HG03135 (cell line): ENCODE measurements around the gene CLN6.

Source experiments
- ATAC-seq: cut with Tn5 transposase; IDR thresholded peaks from one replicate; pipeline ENCODE4 v1.9.1; 2021; ENCODE audit warnings: mild to moderate bottlenecking, moderate library complexity; ENCODE audit not compliant: unreplicated experiment

The CLN6 gene

DNA sequence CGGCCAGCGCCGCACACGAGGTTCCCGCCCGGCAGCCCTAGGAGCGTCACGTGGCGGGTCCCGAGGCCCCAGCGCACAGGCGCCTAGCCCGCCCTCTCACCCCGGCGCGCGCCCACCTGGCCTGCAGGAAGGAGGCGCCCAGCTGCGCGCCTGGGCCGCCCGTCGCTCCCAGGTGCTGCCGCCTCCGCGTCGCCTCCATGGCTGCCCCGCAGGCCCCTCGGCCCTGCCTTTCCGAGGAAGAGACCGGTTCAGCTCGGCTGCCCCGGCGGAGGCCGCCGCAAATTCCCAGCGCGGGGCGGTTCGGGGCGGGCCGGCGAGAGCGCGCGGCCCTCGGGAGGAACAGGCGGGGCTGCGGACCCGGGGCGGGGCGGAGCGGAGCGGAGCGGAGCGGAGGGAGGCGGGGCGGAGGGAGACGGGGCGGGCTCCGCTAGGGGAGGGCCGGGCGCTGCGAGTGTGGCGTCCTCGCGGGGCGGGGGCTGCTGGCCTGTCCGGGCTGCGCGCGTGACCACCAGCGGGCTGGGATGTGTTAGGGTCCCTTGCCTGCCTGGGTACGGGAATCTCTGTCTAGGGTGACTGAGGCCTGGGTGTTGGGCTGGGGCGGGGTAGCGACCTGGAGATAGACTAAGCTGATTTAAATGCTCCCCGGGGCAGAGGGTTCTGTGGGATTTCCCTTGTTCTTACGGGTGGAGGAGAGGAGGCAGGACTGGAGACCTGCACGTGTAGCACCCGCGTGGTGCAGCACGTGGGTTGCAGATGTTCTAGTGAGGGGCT, at the start of gene CLN6:
Gene CLN6, minus strand, starts transcription at position 343 of the 771 bp plus-strand sequence. Its CDS starts 144 bp downstream, at position 199.
- ATAC-seq, result peak; percentile 69

DNA sequence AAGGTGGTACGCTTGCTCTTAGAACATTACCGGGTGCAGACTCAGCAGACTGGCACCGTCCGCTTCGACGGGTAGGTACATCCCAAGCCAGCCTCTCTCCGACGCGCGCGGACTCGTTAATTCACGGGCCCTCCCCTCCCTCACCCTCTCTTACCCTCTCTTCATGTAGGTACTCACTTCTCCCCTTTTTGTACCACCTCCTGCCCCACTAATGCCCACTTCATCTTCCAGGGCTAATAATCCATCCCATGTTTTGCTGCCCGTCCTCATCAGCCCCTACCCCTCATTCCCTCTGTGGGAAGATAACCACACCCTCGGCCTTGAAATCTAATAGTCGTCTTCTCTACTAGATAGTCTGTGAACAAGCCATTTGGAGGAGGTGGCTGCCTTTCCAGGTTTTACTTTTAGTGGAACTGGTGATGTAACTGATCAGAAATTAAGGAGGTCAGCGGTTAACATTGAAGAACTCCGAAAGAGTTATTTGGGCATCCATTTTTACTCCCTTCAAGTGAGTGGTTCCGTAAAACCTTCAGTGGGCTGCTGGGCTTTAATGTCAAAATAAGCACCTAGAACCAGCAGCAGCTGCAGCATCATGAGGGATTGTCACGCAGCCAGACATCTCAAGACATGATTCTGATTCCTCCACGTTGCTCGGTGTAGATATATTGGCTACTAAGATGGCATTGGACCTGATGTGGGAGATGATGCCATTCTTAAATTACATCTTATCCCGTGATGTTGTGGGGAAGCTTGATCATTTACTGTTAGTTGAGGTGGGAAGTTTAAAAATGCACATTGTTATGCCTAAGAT, 49.3 kb upstream of the CLN6 start:
- ATAC-seq, result no peak

DNA sequence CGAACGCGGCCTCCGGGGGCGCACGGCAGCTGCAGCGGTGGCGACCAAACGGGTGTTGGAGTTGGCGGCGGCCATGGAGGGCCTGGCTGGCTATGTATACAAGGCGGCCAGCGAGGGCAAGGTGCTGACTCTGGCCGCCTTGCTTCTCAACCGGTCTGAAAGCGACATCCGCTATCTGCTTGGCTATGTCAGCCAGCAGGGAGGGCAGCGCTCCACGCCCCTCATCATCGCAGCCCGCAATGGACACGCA, 48.7 kb upstream of the CLN6 start:
- peak; percentile 51 for ATAC-seq

DNA sequence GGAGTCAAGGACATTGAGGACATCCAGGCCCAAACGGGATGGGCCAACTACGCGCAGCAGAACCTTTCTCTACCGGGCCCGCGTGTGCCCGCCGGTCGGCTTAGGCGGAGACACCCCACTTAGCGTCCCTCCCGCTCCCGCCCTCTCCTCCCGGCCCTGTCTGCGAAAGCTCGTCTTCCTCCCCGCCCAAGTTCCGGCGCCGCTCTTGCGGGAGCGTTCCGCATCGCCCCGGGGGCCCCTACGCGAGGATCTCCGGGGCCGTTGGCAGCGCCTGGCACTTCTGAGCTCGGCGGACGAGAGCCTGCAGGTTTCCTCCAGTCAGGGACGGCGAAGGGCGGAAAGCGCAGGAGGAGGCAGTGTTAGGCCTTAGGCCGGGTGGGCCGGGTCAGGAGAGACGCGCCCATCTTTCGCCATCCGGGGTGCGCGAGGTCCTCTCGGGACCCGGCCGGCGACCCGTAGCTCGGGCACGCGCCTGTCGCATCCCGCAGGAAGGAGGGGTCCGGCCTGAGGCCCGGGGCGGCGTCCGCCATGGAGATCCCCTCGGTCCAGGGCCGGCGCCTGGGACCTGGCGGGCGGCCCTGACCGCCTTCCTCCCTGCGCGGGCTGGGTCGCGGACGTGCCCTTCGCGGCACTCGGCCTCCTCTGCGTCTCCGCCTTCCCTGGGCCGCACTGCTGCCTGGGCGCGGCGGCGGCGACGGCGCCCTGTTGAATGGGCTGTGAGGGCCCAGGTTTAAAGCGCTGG, 48.2 kb upstream of the CLN6 start, which contains the start of gene FEM1B:
Gene FEM1B, plus strand, starts transcription at position 143 of the 742 bp plus-strand sequence. CDS start 673 bp downstream, outside the sequence.
- peak; percentile 72 for ATAC-seq

DNA sequence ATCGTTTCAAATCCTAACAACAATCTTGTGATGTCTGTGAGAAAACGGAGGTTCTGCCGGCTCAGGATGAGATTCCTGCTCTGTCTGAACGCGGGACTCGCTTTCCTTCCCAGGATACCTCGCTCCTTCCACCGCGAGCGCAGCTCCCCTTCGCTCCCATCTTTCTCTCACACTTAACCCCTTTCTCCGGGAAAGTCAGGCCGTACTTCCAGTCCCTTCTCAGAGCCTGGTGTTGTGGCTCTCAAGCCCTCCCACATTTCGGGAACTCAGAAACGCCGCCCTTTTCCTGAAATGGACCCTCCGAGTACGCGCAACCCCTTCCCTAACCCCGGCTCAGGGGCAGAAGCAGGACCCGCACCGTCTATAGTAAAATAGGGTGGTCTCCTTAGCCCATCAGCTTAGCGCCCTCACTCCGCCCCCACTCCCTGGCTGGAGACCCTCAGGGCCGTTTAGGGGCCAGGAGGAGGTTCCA, 47.6 kb upstream of the CLN6 start:
- ATAC-seq, result no peak

DNA sequence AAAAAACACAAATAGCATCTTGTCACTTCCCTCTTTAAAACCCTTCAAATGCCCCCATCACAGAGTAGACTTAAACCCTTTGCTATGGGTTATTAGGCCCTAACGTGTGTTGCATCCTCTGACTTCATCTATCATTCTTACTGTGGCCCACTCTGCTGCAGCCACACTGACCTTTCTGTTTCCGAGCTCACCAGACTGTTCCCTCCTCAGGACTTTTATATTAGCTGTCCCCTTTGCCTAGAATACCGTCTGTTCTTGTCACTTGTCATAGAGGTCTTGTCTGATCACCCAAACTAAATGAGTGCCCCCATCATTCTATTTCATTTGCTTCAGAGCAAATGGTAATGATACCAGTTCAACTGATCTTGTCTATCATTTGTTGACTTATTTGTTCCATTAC, 47.1 kb upstream of the CLN6 start:
- no peak for ATAC-seq

DNA sequence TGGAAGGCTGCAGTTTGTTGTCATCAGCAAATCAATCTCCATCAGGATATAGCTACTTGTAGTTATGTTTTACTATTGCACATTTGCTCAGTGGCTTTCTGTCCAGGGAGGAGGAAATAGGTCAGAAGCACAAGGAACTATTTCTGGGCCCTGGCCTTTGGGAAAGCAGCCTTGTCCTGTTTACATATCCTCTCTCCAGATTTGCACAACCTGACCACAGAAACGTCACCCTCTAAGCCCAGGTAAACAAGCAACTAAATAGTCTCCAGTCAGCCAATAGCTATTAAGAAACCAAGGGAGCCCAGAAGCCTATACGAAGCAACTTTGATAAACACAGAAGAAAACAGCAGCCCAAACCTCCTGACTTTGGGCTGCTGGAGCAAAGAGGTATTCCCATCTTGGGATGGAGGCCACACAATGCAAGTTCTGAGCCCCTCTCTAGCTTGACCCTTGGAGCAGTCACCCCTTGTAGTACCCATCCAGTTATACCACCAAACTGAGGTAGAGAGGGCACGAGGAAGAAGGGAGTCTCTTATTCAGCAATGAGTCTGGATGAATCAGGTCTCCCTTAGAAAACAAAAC, 45.7 kb upstream of the CLN6 start:
- no peak for ATAC-seq

DNA sequence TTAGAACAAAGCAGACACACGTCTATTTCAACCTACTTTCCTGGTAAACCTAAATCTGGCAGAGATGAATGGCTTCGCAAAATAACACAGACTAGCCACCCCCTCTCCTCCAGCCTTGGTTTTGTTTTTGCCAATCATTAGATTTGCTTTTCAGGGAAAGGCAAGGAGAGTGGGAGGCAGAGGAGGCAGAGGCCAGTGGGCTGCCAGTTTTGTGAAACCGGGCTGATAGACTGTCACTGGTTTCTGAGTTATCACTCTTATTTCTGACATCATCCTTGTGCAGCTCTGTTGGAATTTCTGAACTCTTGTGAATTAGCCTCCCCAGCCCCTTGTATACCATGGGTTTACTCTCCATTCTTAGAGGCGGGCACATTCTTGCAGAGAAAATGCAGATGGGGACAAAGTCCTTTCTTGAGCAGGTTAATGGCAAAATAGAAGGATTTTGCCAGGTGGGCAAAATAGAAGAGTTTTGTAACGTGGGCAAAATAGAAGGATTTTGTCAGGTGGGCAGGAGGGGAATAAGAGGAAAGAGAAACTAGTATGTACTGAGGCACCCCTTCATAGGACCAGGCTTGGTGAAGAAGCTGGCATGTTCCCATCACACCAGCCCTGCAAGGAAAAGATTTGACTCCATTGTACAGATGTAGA, 44.8 kb upstream of the CLN6 start:
- no peak for ATAC-seq

DNA sequence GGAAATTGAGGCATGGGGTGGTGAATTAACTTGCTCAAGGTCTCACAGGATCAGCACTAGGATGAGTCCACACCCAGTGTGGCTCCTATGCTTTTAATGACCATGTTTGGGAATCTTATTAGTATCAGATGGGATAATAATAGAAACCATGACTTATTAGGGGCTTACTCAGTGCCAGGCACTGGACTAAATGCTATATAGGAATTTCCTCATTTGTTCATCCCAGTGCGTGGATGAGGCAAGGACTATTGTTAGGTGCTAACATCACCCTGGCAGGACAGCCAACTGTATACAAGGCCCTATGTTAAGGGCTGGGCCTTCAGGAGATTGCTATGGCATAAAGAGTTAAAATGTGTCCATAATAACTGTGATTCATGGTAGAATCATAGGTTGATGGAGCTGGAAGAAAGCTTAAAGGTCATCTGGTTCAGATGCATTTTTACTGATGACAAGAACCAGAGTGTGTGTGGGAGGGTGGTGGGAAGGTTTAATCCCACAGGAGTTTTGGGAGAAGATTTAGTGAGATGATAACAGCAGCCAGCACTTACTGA, 43.3 kb upstream of the CLN6 start:
- ATAC-seq, result no peak

DNA sequence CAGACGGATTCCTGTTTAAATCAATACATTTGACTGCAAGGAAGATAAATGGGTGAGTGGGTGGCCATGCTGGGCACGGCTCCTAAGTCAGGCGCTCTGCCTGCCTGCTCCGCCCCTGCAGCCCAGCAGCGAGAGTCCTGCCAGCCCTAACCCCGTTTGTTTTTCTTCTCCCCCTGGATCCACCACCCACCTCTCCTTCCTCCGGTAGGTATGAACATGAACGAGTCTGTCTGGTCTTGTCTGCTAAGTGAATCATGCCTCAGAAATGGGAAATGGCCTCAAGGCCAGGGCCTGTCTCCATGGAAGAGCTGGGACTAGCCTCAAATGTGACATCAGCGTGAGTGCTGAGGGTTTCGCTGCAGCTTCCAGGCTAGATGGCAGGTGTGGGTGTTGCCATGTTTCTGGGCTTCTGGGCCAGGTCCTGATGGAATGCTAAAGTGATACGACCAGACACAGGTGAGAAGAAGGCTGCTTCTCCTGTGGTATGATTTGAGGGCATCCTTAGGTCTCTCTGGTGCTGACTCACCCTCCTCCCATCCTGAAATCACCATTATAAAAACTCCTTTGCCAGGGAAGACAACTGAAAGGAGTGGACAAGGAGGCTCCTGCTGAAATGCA, 42.4 kb upstream of the CLN6 start:
- no peak for ATAC-seq

DNA sequence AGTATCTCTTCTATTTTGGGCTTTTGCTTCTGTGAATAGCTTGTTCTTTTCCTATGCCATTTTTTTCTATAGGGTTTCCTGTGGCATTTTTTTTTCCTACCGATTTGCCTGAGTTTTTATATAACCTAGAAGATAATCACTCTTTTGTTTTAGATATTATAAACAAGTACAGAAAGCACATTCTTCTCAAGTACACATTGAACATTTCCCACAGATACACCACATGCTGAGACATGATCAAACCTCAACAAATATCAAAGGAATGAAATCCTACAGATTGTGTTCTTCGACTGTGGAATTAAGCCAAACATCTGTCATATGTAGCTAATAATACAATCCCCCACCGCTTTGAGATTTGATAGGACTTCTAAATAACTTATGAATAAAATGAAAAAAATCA, 38.9 kb upstream of the CLN6 start:
- no peak for ATAC-seq

DNA sequence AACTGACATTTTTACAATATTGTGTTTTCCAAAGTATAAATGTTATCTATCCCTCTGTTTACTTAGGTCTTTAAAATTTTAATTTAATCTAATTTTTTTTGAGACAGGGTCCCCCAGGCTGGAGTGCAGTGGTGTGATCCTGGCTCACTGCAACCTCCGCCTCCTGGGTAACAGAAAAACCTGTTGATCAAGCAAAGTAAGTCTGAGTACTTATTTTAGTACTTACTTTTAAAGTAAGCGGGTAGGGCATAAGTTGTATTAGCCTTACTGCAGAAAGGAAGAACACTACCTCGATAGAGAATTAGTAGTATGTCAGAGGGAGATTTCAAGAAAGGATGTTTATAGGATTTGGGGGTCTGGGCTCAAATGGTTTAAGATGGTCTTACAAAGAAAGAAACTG, 36.1 kb upstream of the CLN6 start:
- no peak for ATAC-seq

DNA sequence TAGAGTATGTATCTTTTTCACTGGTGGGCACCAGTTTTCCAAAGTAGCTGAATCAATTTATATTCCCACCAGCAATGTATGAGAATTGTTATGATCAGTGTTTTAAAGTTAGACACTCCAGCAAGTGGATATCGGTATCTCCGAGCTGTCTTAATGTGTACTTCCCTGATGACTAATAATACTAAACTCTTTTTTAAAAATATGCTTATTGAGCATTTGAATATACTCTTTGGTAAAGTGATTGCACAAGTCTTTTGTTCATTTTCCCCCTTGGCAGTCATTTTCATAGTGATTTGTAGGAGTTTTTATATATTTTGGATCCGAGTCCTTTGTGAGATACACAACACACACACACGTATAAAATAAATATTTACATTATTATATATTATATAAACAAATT, 35.6 kb upstream of the CLN6 start:
- no peak for ATAC-seq

DNA sequence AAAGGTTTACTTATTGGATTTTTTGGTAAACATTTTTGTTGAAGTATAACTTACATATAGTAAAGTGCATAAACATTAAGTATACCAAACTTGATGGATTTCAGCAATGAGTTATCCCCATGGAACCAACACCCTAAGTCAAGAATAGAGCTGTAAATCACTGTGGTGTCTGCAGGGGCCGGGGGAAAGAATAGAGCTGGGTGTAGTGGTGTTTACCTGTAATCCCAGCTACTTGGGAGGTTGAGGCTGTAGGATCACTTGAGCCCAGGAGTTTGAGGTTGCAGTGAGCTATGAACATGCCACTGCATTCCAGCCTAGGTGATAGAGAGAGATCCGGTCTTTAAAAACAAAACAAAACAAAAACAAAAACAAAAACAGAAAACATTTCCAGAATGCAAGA, 34.8 kb upstream of the CLN6 start:
- ATAC-seq, result no peak

DNA sequence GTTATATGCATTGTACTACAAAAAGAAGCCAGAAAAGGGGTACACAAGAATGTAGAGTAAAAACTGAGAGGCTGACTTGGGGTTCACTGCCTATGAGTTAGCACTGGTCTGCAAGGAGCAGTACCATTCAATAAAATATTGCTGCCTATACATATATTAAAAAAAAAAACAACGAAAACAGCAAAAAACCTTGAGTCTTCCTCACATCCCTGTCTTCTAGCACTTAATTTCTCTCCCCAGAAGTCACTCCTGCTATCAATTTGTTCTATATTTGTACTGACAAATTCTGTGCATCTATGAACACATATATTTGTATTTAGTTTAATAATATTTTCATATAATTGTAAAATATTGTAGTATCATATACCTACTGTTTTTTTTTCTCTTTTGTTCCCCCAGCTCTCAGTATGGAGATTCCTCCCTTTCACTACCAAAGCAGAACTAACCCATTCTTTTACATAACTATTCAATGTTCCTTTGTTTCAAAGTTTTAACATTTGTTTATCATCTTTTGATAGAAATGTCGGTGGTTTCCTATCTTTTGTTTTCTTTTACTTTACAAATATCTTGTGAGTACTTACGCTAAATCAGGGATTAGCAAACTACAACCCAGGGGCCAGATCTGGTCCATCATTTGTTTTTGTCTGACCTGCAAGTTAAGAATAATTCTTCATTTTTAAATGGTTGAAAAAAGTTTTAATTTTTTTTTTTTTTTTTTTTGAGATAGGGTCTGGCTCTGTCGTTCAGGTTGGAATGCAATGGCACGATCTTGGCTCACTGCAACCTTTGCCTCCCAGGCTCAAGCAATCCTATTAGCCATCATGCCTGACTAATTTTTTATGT, 33.2 kb upstream of the CLN6 start:
- no peak for ATAC-seq

DNA sequence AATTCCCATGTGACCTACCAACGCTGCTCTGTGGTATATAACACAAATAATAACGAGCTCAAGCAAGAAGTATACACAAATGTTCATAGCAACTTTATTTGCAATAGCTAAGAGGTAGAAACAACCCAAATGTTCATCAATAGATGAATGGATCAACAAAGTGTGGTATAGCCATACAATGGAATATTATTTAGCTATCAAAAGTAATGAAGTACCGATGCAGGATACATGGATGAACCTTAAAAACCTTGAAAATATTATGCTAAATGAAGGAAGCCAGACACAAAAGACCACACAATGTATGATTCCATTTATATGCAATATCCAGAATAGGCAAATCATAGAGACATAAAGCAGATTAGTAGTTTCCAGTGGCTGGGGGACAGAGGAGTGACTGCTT, 32.5 kb upstream of the CLN6 start:
- no peak for ATAC-seq

DNA sequence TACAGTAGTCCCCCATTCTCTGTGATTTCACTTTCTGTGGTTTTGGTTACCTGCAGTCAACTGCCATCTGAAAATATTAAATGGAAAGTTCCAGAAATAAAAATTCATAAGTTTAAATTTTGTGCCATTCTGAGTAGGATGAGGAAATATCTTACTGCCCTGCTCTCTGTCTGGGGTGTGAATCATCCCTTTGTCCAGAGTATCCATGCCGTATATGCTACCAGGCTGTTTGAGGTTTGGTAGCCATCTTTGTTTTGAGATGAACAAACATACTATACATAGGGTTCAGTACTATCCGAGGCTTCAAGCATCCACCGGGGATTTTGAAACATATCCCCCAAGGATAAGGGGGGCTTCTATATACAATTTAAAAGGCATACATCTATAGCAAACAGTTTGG, 31.7 kb upstream of the CLN6 start:
- no peak for ATAC-seq

DNA sequence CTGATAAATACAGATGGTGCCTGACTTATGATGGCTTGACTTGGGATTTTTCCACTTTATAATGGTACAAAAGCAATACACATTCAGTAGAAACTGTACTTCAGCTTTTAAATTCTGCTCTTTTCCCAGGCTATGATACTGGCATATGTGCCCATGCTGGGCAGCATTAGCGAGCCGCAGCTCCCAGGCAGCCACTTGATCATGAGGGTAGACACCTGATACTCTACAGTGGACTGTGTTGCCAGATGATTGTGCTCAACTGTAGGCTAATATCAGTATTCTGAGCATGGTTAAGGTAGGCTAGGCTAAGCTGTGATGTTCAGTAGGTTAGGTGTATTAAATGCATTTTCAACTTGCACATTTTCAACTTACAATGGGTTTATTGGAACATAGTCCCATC, 30.4 kb upstream of the CLN6 start:
- no peak for ATAC-seq

DNA sequence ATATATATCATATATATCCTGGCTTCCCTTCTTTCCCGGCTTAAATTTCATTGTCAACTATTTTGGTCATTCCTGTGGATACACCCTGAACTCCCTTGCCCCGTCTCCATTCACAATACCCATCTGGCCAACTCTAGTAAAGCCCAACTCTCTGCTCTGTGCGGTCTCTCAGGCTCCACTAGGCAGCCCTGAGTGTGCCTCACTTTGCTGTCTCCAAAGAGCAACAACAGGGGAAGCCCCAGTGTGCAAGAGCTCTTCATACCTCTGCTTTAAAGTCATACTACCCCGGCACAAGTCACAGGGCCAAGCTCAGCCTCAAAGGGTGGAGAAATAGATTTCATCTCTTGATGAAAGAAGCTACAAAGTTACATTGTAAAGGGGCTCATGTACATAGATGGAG, 29.2 kb upstream of the CLN6 start:
- no peak for ATAC-seq
